Subcutaneous abdominal adipose tissue (tissue), 5 donors: ENCODE results near the gene CBX8.

Source experiments
- H3K27ac ChIP-seq: one replicate; pipeline ENCODE4 v1.7.0; 2013; ENCODE audit warnings: low read depth, mild to moderate bottlenecking, inconsistent platforms, low read length, moderate library complexity
- H3K27me3 ChIP-seq, 5 donors: one replicate each; pipeline ENCODE4 v1.7.0; 2013; ENCODE audit warnings: low read length in 5 of 5, inconsistent platforms in 1 of 5; ENCODE audit not compliant: control insufficient read depth in 5 of 5, insufficient read depth in 4 of 5
- H3K36me3 ChIP-seq, 5 donors: one replicate each; pipeline ENCODE4 v1.7.0; 2013; ENCODE audit warnings: low read length in 5 of 5; ENCODE audit not compliant: control insufficient read depth in 5 of 5, insufficient read depth in 5 of 5
- H3K4me1 ChIP-seq, 5 donors: one replicate each; pipeline ENCODE4 v1.7.0; 2013; ENCODE audit warnings: low read length in 5 of 5, mild to moderate bottlenecking in 3 of 5, moderate library complexity in 1 of 5; ENCODE audit not compliant: control insufficient read depth in 5 of 5, insufficient read depth in 5 of 5
- H3K4me3 ChIP-seq, 5 donors: one replicate each; pipeline ENCODE4 v1.7.0; 2013; ENCODE audit warnings: low read length in 5 of 5, low read depth in 1 of 5
- H3K9ac ChIP-seq, 5 donors: one replicate each; pipeline ENCODE4 v1.7.0; 2013; ENCODE audit warnings: low read length in 5 of 5, mild to moderate bottlenecking in 4 of 5, moderate library complexity in 3 of 5
- H3K9me3 ChIP-seq, 5 donors: one replicate each; pipeline ENCODE4 v1.7.0; 2013; ENCODE audit warnings: low read length in 5 of 5; ENCODE audit not compliant: control insufficient read depth in 5 of 5
- donor health status: healthy.
- donor health status: healthy.
- donor health status: healthy.
- donor health status: healthy.
- donor health status: healthy.

Gene CBX8

GRCh38 chr17:79835470-79835899, 38.6 kb upstream of the CBX8 start:
- H3K9ac ChIP-seq: no peak overlapping the region
- peaks cover 0 to 3% (median 0%) of the 10 kb centered on the region in 5 donors for H3K27me3 ChIP-seq
- H3K9me3 ChIP-seq: no peaks in the 10 kb centered on the region
- no peak overlapping the region for H3K27ac ChIP-seq
- peaks cover 0 to 21% (median 16%) of the 10 kb centered on the region in 5 donors for H3K36me3 ChIP-seq
- H3K4me3 ChIP-seq: no peak overlapping the region
- H3K4me1 ChIP-seq: peaks cover 0 to 66% (median 63%) of the 10 kb centered on the region in 5 donors

GRCh38 chr17:79834565-79835469, 37.9 kb upstream of the CBX8 start:
- Histone ChIP-seq H3K9me3 (no peaks in the 10 kb centered on the region), H3K9ac (no peak overlapping the region), H3K27me3 (no peaks in the 10 kb centered on the region), H3K36me3 (peaks cover 0 to 21% (median 16%) of the 10 kb centered on the region in 5 donors), H3K4me3 (no peak overlapping the region), H3K4me1 (peaks cover 0 to 63% (median 58%) of the 10 kb centered on the region in 5 donors), H3K27ac (no peak overlapping the region)

DNA sequence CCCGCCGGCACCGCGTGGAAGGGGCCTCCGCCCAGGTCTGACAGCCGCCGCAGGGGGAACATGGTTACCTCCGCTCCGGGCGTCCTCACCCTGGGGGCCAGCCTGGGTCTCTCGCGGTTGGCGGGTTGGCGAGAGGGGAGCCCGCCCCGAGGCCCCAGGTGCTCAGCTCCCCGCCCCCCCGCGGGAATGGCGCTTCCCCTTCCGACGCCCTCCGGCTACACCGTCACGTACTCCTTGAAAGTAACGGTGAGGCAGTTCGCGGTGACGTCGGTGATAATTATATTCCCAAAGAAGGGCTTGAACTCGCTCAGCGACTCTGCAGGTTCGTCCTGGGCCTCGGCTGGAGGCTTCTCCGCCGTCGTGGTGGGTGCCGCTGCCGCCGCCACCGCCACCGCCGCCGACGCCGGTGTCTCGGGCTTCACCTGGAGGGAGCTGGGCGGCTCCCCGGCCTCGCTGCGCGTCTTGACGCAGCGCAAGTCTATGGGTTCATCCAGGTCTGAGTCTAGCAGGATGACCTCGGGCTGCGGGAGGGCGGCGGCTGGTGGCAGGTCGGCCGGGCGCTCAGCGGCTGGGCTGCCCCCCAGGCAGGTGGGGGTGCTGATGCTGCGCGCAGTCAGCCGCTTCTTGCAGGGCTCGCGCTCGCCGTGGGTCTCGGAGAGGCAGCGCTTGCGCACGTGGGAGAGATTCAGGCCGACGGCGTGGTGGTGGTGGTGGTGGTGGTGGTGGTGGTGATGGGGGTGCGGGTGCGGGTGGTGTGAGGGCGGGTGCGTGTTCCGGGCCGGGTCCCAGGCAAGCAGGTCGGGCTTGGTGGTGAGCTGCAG, 37.1 kb upstream of the CBX8 start:
- no peak overlapping the region for H3K4me3 ChIP-seq
- H3K27ac ChIP-seq: no peak overlapping the region
- no peaks in the 10 kb centered on the region for H3K27me3 ChIP-seq
- H3K9ac ChIP-seq: no peak overlapping the region
- H3K4me1 ChIP-seq: peaks cover 0 to 60% (median 55%) of the 10 kb centered on the region in 5 donors
- peaks cover 0 to 21% (median 16%) of the 10 kb centered on the region in 5 donors for H3K36me3 ChIP-seq
- H3K9me3 ChIP-seq: no peaks in the 10 kb centered on the region

- H3K36me3 ChIP-seq: peaks cover 0 to 21% (median 16%) of the 10 kb centered on the region in 5 donors
- H3K9ac ChIP-seq: no peak overlapping the region
- H3K9me3 ChIP-seq: no peaks in the 10 kb centered on the region
- H3K4me1 ChIP-seq: peaks cover 0 to 58% (median 51%) of the 10 kb centered on the region in 5 donors
- H3K27me3 ChIP-seq: no peaks in the 10 kb centered on the region
- no peak overlapping the region for H3K27ac ChIP-seq
- peak overlapping the region in 1 of 5 donors; percentile 44 for H3K4me3 ChIP-seq
Measured at GRCh38 chr17:79833110-79833450, 36.2 kb upstream of the CBX8 start.

DNA sequence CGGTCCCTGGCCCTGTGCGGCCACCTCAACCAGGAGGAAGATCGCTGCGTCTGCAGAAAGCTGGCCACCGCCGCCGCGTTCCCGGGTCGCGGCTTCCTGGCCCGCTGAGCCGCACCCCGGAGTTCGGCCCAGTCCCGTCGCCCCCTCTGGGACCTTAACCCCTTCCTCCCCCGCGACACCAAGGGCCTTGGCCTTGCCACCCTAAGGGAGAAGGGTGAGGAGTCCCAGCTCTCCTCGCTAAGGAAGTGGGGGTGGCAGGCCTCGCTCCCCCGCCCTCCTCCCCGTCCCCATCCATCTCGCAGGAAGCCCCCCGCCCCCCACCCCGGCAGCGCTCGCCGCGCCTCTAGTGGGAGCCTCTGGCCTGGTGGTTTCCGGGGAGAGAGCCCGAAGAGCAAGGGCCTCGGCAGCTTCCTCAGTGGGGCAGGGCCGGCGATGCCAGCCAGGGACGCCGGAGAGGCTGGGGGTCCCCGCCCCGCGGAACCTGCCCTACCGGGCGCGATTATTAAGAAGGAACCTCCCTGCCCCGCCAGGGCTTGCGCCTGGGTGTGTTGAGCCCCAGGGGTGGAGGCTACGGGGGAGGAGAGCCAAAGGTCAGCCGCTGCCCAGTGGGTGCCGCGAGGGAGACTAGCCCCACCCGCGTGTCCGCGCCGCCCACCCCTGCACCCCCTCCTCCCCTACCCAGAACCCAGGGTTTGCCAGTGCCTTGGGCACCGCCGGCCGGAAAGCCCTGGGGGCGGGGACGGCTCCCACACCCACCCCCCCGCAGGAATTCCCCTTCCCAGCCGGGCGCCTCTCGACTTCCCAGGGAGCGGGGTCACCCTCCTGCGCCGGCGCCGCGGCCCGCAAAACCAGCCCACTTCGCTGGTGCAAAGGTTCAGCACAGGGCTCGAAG, 35.6 kb upstream of the CBX8 start:
- H3K9me3 ChIP-seq: no peaks in the 10 kb centered on the region
- peaks cover 0 to 21% (median 16%) of the 10 kb centered on the region in 5 donors for H3K36me3 ChIP-seq
- no peak overlapping the region for H3K27ac ChIP-seq
- no peaks in the 10 kb centered on the region for H3K27me3 ChIP-seq
- H3K4me3 ChIP-seq: peak overlapping the region in 2 of 5 donors; percentile 34 to 44
- peak overlapping the region in 1 of 5 donors; percentile 52 for H3K9ac ChIP-seq
- peaks cover 0 to 52% (median 45%) of the 10 kb centered on the region in 5 donors for H3K4me1 ChIP-seq

DNA sequence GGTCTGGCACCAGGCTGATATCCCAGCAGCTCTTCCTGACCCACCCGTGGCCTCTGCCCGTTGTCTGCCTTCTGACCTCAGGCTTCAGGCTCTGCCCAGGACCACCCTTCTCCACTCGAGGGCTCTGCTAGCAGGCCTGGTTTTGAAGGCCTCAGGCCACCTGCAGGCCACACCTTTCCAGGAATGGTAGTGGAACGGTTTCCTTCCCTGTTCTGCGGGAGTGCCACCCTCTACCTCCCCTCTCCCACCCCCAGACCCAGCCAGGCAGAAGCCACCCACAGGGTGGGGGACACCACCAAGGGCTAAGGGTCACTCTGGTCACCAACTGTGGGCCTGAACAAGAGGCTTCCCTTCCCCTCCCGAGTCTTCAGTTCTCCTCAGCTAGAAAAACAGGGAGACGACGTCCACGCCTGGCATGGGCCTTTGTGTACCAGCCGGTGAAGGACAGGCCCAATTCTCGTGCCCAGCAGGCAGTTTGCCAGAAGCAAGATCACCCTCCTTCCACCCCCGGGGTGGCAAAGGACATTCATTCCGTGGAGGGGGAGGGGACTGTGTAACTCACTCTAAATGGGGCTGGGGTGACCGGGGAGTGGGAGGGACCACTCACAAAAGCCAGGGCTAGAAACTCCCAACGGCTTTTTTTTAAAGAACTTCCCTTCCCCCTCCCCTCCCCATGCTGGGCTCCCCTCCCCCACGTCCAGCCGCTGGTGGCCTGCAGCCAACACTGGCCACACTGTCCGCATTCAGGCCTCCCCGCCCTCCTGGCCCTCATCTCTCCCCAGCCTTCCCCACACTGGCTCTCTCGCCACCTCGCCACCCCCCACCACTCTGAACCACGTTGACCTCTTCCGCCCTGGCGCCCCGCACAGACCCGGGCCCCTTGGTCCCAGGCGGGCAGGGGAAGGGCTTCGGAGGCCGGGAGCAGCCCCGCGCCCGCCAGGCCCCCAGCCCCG, 34.7 kb upstream of the CBX8 start:
- peaks cover 0 to 21% (median 16%) of the 10 kb centered on the region in 5 donors for H3K36me3 ChIP-seq
- peaks cover 0 to 49% (median 39%) of the 10 kb centered on the region in 5 donors for H3K4me1 ChIP-seq
- no peak overlapping the region for H3K27ac ChIP-seq
- H3K4me3 ChIP-seq: peak overlapping the region in 2 of 5 donors; percentile 34 to 44
- H3K9ac ChIP-seq: peak overlapping the region in 1 of 5 donors; percentile 33
- H3K9me3 ChIP-seq: no peaks in the 10 kb centered on the region
- H3K27me3 ChIP-seq: peaks cover 0 to 8% (median 4%) of the 10 kb centered on the region in 5 donors

DNA sequence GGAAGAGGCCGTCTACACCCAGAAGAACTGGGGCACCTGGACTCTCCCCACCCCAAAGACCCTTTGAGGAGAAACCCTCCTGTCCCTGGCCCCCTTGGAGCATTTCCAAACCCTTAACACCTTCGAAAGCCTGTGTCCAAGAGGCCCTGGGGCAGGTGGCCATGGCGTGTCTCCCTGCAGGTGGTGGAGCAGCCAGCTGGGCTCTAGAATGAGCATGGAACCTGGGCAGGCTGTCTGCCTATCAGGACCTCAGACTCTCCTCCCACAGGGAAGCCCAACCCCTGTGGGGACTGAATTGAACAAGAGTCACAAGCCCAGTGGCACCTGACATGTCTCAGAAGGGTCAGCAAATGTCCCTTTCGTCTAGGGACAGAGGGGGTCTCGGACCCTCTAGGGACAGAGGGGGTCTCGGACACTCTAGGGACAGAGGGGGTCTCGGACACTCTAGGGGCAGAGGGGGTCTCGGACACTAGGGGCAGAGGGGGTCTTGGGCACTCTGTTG, 33.9 kb upstream of the CBX8 start:
- H3K4me3 ChIP-seq: no peak overlapping the region
- no peaks in the 10 kb centered on the region for H3K9me3 ChIP-seq
- no peak overlapping the region for H3K27ac ChIP-seq
- H3K36me3 ChIP-seq: peaks cover 0 to 21% (median 16%) of the 10 kb centered on the region in 5 donors
- peak overlapping the region in 1 of 5 donors; percentile 20 for H3K9ac ChIP-seq
- peaks cover 0 to 10% (median 9%) of the 10 kb centered on the region in 5 donors for H3K27me3 ChIP-seq
- peaks cover 0 to 49% (median 33%) of the 10 kb centered on the region in 5 donors for H3K4me1 ChIP-seq

- Histone ChIP-seq H3K27me3 (peaks cover 0 to 10% (median 9%) of the 10 kb centered on the region in 5 donors), H3K4me1 (peaks cover 0 to 49% (median 29%) of the 10 kb centered on the region in 5 donors), H3K36me3 (peaks cover 0 to 19% (median 15%) of the 10 kb centered on the region in 5 donors), H3K9me3 (no peaks in the 10 kb centered on the region), H3K9ac (peak overlapping the region in 1 of 5 donors; percentile 20), H3K4me3 (no peak overlapping the region), H3K27ac (no peak overlapping the region)
Measured at GRCh38 chr17:79830303-79830702, 33.4 kb upstream of the CBX8 start.
